ENCODE data around the gene DCP2.

DNA sequence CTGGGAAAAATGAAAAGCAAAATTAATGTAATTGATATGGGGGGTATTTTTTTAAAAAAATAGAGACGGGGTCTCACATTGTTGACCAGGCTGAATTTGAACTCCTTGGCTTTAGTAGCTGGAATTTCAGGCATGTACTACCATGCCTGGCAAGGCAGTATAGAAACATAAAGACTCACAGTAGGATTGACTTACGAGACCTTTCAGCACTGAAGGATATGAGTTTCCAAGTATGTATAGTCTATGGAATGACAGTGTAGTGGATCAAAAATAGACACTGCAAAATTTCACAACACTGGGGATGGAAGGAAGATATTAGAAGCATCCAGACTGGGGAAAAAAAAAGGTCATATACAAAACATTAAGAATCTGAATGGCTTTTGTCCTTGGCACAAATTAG lies 6.8 kb downstream of the DCP2 start:
- TF ChIP-seq, protein P1, sequence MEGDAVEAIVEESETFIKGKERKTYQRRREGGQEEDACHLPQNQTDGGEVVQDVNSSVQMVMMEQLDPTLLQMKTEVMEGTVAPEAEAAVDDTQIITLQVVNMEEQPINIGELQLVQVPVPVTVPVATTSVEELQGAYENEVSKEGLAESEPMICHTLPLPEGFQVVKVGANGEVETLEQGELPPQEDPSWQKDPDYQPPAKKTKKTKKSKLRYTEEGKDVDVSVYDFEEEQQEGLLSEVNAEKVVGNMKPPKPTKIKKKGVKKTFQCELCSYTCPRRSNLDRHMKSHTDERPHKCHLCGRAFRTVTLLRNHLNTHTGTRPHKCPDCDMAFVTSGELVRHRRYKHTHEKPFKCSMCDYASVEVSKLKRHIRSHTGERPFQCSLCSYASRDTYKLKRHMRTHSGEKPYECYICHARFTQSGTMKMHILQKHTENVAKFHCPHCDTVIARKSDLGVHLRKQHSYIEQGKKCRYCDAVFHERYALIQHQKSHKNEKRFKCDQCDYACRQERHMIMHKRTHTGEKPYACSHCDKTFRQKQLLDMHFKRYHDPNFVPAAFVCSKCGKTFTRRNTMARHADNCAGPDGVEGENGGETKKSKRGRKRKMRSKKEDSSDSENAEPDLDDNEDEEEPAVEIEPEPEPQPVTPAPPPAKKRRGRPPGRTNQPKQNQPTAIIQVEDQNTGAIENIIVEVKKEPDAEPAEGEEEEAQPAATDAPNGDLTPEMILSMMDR (IDR thresholded peaks at IDR 0.05; ENCODE audit: insufficient read depth, low read length, poor library complexity, severe bottlenecking), result no peak
- no peak for TF ChIP-seq EZH2phosphoT487 (conservative IDR thresholded peaks at IDR 0.05; ENCODE audit: low read length)

Data from SU-DHL-6 (cell line).